GM12864 (cell line): ENCODE data around the gene ERAL1.
"Not testable (repeated sequence)": the region's sequence is repeated elsewhere in the genome, so short reads cannot be mapped to it uniquely, and the experiment has no call there.

Experiments
- DNase-seq: peaks from one replicate; pipeline ENCODE4 v3.0.0-alpha.2; 2011; ENCODE audit warnings: low read depth
- H3K4me3 ChIP-seq: 2 replicates; pipeline ENCODE4 v1.5.1; 2011; ENCODE audit warnings: mild to moderate bottlenecking, low read depth, low read length, control low read depth
- CTCF ChIP-seq: IDR thresholded peaks from 2 replicates; pipeline ENCODE4 v1.5.1; 2011; ENCODE audit warnings: low read depth, mild to moderate bottlenecking, moderate library complexity, low read length, control low read depth, inconsistent platforms; ENCODE audit errors: missing control alignments

The ERAL1 gene

GRCh38 chr17:28816540-28816939 lies 38.3 kb upstream of the ERAL1 start:
- no peak for DNase-seq
- TF ChIP-seq CTCF = no peak
- no peak overlapping the region for H3K4me3 ChIP-seq

GRCh38 chr17:28818819-28819221 lies 36.0 kb upstream of the ERAL1 start:
- TF ChIP-seq CTCF = no peak
- DNase-seq = no peak
- H3K4me3 ChIP-seq = no peak overlapping the region

- no peak for TF ChIP-seq CTCF
- no peak overlapping the region for H3K4me3 ChIP-seq
- no peak for DNase-seq
Observed at GRCh38 chr17:28819582-28819981, 35.2 kb upstream of the ERAL1 start.

- no peak for DNase-seq
- no peak overlapping the region for H3K4me3 ChIP-seq
- no peak for TF ChIP-seq CTCF
Observed at GRCh38 chr17:28827672-28828071, 27.1 kb upstream of the ERAL1 start.

- H3K4me3 ChIP-seq = no peak overlapping the region
- no peak for DNase-seq
- TF ChIP-seq CTCF = no peak
Observed at GRCh38 chr17:28828294-28829040, 26.3 kb upstream of the ERAL1 start.

- no peak overlapping the region for H3K4me3 ChIP-seq
- no peak for DNase-seq
- no peak for TF ChIP-seq CTCF
Observed at GRCh38 chr17:28834420-28834819, 20.4 kb upstream of the ERAL1 start.

- not testable (repeated sequence) for DNase-seq
Observed at GRCh38 chr17:28836541-28836940, 18.3 kb upstream of the ERAL1 start.

More at GRCh38 chr17:28836541-28836940, 18.3 kb upstream of the ERAL1 start:
- not testable (repeated sequence) for H3K4me3 ChIP-seq
